Stimulated activated CD4-positive, alpha-beta T cell treated with anti-CD3 and anti-CD28 coated beads, Interleukin-15, amount 100 ng/mL, for 24 hours (primary cell): ENCODE measurements around the gene RTRAF.
A peak's percentile ranks its signal among the peaks of the same experiment; 100 is the strongest.

Source experiments
- DNase-seq: peaks from one replicate; pipeline ENCODE4 v3.0.0-alpha.2; 2020

Gene RTRAF

DNA sequence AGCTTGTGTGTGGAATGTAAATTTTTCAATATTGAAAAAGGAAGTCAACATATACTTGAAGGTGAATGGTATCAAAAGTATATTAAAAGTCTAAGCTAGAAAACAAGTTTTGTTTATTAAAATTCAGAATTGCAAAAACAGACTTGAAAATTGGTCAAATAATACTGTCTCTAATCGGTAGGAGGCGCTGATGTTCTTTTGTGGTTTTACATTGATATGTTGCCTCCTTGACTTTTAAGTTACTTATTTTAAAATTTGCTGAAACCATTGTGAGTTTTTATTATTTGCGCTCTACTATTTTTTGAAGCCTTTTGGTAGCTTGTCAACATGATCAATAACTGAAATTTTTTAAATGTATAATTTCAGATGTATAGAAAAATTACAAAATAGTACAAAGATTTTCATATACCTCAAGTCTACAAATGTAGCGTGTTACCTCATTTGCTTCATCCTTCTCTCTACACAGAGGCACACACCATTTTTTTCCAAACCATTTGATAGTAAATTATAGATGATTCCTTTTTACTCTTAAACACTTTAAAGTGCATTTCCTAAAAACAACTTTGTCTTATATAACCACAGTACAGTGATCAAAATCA is 6.9 kb downstream of the RTRAF start:
- no peak for DNase-seq

DNA sequence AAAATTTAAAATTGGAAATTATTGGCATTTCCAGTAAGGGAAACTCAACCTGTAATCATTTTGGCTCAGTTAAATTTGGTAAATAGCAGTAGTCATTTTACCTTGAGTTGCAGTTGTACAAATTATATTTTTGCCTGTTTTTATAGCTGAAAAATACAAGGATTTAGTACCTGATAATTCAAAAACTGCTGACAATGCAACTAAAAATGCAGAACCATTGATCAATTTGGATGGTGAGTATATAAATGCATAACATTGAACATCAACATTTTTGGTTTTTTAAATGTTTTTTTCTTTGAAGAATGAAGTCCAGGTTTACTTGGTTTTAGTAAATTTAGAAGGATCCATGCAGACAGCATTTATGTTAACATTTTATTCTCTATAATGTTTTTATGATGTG is 9.0 kb downstream of the RTRAF start:
- DNase-seq: no peak

DNA sequence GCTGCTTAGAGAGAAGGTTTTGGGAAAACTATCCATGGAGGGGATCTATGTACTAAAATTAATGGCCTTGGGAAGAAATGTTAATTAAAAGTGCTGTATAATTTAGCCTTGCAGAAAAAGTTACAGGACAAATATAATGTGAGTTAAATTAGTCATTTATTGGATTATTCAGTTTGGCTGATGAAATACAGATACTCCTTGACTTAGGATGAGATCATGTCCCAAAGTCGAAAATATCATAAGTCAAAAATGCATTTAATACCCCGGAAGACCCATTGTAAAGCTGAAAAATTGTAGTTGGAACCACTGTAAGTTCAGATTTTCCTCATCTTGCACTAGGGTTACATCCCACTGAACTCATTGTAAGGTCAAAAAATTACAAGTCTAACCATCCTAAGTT is 9.7 kb downstream of the RTRAF start:
- DNase-seq: no peak

DNA sequence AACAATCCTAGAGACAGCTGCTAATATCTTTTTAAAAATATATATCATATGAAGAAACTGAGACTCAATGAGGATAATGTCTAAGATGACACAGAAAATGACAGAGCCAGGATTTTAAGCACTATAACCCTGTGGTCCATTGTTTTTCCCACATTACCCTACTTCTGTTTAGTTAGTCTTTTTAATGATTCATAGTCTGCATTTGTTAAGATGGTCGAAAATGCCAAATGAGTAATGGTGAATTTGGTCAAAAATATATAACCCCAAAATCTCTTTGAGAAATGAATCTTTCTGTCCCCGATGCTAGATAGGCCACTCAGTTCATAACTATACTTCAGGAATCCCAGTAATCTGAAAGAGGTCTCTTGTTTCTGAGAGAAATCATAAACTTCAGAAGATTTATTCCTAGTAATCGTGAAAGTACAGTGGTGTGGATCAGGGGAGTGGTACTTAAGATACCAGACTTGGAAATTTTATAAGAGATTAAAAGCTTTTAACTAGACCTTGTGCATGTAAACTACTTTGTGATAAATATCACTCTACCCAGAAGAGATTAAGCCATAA is 10.8 kb downstream of the RTRAF start:
- no peak for DNase-seq

DNA sequence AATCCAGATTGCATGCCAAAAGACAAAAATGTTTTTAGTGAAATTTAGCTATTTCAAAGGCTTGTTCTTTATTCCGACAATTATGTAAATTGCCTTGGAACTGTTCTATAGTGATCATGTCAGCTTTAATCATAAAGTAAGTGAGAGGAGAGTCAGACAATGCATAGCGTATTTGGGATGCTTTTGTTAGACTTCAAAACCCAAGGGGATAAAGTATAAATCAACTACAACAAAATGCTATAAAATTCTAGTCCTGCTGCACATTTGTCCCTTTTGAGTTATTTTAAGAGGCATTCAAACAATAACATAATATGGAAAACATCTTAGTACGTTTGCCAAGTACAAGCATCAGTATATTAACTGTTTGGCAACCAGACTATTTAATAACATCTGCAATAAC is 11.3 kb downstream of the RTRAF start:
- DNase-seq: no peak

DNA sequence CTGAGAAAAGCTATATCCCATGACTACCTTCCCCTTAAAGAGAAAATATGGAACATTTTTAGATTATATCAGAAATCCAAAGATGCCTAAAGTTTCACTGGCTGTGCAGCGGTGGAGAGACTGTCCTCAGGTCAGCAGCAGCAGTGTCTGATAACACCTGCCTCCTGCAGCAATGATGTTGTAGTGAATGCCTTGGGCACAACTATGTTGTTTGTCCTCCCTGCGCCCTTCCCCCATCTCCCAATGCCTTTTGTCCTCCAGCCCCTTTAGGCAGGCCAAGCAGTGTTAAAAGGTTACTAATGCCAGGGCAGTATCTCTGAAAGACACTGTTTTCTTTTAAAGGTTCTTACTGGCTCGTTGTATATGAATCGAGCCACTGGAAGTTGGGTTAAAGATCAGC is 13.2 kb downstream of the RTRAF start:
- no peak for DNase-seq

DNA sequence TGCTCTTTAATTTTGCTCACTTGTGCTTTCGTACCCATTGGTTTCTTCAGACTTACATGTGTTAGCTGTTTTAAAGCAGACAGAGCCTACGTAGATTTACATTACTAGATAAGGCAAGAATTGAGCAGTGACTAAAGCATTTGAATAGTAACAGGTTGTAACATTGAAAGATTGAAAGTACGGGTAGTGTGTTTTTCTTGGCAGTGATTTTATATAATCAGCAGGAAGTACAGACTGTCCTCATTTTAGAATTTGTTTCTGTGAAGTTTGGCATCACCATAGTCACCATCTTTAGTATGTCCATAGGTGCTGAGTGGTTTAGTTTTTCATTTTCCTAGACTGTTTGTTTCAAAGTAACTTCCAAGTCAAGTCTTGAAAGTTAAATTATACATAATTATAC is 14.0 kb downstream of the RTRAF start:
- DNase-seq: no peak

DNA sequence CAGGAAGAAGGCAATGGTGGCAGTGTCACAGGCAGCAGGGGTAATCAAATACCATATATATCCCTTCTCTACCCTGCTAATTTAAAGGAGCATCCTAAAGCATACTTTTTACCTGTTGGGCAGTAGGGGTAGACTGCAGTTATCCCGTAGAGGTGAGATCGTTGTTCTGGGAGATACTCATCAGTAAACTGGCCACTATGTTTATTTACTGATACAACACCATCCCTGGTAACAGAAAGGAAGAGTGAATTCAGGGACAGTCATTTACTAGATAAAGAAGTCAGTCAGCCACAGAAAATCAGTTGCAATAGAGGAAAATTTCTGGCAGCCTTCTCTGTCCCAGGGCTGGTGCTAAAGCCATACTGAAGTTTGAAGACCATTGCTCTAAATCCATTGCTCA is 16.3 kb downstream of the RTRAF start:
- no peak for DNase-seq

DNA sequence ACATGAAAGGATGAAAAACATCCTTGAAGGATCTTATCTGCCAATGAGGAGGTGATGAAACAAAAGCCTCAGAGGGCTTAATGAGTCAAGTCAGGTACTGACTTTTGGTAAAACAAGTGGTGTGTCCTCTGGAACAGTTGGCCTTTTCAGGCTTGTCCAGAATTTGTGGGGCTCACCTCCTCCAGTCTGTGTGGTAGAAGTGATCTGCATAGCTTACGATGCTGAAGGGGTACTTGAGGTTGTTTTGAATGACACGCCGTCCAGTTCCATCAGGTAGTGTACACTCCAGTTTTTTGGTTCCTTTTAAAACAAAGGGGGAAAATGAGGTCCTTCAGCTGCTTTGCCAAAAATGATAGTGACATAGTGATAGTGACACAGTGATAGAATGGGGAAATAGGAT is 17.0 kb downstream of the RTRAF start:
- no peak for DNase-seq

DNA sequence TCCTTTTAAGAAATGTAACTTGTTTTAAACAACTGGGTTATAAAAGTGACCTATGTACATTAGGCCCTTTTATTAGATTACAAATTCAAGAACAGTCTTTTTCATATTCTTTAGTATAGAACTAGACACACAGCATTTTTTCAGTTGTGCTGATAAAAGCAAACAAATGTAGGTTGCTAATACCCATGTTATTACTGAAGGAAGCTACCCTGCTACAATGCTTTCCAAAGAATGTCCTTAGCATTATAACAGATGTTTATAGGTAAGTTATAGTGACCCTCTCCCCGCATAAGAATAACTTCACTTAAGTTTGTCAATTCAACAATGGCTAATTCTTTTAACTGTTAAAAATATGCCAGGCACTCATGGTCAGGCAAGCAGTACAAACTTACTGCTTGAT is 17.9 kb downstream of the RTRAF start:
- DNase-seq: no peak

DNA sequence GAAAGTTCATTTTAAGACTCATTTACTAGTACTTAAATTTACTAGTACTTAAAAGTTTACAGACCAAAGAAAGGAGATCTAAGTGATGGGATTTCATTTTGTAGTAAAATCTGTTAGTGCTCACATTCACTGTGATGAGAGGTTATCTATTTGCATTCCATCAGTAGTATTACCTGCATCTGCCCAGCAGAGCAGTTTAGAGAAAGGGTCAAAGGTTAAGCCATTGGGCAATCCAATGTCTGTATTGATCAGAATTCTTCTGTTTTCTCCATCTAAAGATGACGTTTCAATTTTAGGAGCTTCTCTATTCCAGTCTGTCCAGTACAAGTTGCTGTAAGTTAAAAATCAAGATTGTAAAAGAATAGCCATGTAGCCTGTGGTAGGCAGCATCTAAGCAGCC is 18.3 kb downstream of the RTRAF start:
- DNase-seq: no peak

DNA sequence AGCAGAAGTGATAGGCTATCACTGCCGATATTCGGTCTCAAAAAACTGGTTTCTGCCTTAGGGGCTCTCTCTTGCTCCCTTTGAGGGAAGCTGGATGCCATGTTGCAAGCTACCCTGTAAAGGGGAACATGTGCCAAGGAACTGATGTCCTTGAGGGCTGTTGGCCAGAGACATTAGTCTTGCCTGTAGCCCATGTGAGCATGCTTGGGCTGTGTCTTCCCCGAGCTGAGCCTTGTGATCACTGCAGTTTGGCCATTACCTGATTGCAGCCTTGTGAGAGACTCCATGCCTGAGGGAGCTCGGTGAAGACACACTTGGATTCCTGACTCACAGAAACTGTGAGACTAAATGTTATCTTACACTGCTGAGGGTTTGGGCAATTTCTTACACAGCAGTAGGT is 18.8 kb downstream of the RTRAF start:
- DNase-seq: no peak

DNA sequence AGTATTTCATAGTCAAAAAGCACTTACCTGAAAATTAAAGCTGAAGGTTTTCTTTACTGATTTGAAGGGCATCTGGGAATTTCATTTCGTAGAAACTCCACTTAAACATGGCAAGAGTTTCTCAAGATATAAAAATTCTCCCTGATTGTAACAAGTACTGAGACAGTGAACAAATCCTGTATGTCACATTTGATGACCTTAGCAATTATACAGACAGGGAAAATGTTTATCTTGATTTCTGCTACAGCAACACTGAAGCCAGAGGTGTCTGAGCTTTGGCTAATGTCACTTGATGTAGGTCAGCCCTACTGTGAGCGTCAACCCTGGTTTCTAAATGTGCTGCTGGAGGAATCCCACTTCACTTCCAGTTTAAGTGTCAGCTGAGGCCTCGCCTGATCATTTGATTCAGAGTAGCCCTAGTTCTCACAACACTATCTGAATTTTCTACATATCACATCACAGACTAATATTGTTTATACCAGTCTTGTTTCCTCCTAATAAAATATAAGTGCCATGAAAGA is 20.9 kb downstream of the RTRAF start:
- DNase-seq: no peak

DNA sequence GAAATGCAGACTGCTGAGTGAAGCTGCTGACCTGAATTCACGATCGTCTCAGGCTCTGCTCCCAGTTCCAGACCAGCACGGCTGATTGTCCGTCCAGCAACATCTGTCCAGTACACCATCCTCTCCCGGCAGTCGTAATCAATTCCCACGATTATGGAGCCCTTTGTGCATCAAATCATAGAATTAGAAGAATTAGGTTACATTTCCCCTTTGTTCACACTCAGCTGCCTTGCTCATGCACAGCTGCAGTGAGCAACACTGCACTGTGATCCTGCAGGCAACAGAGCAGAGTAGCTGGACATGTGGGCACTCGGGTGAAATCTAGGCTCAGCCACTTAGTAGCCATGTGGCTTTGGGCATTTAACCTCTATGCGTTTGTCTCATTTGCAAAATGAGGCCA is 22.2 kb downstream of the RTRAF start:
- DNase-seq: no peak

DNA sequence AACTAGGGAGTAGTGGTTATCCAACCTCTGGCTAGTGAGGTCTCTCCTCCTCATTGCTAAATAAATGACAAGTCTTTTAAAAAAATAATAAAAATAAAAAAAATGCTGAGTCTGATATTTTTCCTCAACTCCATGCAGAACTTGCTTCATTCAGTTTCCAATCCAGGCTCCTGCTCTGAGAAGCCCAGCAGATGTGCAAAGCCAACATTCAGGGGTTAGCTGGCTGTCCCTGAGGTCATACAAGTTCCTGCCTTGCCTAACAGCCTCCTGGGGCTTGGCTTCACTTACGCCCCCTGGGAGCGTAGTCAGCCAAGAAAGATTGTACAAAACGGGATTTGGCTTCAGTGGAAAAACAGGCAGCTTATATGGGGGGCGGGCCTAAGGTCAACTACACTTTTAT is 23.3 kb downstream of the RTRAF start:
- DNase-seq: no peak

DNA sequence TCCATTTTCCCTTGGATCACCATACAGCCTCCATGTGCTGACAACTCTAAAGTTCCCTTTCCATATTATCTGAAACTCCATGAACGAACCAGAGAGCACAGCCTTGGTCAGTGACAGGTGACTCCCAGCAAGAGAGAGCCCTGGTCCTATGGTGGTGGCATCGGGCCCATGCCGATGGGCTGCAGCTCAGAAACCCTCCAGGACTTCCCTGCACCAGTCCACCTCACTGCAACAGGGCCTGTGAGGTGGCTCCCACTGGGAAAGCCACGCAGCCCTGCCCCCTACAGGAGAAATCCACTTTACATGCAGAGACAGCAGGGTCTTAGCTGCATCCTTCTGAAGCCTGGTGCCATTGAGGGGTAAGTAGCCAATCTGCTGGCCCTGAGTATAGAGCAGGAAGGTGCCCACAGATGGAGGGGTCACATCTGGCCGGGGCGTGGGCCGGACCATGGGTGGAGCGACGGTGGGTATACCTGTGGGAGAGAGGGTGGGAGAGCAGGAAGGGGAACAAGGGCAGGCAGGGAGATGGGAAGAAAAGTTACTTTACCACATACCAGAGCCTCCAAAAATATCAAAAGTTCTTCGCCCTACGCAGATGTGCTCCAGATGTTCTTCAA is 24.7 kb downstream of the RTRAF start:
- DNase-seq: peak; percentile 29

DNA sequence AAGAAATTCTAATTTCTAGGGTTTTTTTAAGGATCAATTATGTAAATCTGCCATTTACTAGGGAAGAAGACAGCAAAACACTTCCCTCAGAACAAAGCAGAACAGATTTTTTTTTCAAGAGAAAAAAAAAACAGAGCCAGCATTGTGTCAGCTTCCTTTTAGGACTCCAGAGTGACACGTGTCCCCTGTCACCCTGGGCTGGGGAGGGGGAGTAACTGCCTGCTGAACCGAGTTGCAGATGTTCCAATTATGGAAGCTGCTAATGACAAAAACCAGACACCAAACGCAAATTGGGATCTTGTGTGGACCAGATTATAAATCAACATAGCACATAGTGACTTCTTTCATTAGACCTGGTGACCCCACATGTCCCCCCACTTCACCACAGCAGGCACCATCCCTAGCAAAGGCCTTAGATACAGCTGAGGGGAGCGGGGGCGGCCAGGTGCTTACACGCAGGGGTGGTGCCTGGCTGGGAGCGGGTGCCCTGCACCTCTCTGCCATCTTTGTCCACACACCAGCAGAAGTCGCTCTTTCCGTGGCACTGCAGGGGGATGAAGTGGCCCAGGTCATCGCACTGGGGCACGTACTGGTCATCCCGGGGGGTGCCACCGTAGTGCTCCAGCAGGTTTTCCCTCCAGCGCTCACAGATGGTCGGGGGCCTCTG is 25.4 kb downstream of the RTRAF start:
- no peak for DNase-seq

DNA sequence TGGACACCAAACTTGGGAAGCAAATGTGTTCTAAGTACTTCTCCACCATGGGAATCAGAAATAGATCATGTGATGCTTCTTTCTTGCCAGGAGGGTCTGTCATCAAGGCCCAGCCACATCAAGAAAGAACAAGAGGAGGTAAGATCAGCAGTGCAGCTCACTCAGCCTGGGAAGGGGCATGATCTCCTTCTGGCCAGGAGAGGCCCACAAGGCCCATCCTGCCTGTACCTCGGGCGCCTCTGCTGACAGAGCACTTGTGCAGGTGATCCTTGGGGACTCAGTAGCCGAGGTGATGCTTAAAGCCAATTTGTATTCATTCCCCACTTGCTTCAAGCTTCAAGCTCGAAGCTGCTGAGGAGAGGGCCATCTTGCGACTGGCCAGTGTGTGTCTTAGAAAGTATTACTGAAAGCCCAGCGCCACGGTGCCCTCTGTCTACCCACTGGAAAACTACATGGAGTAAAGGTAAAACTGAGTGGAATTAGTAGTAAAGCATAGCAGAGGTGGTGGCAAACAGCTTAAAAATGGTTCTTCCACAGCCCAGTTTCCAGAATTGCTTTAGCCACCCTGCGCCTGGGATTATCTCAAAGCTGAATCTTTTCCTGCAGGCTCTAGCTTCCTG is 26.2 kb downstream of the RTRAF start:
- no peak for DNase-seq

DNA sequence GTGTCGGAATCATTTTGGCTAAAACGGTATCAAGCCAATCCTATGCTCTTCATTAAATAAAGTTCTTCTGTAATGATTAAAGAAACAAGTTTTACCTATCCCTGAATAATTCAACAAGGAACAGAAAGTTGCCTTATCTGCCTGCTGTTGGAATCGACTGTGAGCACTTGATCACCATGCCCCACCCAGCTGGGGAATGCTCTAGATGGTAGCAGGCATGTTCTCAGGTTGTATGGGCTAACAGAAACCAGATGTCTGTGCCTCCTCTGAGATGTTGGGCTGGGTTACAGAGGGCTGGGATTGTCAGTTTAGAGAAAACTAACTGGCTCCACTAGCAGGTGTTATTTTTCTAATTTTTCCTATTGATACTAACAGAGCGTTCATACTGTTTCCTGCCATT is 28.9 kb downstream of the RTRAF start:
- no peak for DNase-seq

DNA sequence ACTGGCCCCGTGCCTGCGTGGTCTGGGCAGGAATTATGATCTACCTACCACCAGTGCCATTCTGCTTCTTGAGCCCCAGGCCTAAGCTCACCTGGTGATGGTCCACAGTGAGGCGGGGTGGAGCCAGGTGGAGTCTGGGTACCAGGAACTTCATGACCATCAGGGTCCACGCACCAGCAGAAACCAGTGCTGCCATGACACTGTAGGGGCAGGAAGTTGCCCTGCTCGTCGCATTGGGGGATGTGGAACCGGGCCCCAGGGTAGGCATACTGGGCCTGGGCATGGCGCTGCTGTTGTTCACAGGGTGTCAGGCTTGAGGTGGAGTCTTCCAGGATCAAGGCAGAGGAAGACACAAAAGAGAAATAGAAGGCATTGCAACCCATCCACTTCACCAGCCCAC is 29.6 kb downstream of the RTRAF start:
- no peak for DNase-seq

DNA sequence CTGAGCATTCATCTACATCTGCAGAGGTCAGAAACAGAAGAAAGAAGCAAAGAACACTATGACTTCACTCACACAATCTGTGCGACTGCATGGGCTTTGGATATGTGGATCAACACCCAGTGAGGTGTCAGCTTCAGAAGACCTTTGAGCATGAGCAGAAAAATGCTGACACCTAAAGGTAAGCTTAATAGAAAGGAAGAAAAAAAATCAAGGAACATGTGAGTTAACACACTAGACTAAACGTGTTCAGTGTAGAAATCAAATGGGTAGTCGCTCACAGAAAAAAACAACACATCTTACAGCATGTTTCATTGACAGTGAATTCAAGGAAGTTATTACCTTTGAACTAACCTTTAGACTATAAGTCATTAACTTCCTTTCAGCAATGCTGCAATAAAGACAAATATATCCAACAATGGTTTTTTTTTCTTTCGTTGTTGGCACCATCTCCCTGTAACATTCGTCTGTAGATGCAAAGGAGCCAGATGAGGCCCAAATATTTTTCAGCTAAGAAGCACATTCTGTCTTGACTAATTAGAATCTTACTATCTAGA is 30.9 kb downstream of the RTRAF start:
- DNase-seq: no peak

DNA sequence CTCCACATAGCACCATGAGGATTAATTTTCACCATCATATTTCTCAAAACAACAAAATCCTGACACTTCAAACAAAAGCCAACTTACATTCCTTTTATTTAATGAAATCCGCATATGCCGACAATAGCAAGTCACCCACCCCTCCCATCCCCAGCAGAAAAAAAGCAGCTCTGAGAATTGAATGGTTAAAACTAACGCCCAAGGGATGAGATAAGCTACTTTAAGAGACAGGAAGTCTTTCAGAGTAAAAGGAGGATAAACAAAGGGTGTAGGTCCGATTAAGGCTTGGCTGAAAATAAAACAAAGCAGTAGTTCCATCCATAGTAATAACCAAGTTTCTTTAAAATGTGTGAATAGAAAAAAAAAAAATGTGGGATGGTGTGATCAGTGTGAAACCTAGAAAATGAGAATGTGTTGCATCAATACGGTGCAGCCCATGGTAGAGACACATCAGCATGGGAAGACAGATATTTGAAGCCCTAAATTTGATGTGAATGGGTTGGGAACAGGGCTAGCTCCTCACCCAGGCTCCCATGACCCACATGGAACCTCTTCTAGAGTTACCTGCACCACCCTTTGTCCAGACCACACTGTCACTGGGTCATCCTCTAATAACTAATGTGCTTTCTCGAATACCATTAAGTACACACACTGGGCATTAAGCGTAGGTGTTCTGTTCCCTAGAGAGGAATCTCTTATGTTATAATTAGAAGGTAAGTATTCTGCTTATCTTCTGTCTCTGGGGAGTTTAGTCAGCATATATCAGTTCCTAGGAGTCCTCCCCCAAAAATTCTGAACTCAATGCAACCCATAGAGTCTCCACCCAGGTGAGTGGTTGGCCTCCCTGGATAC is 31.7 kb downstream of the RTRAF start:
- DNase-seq: no peak
